Activated naive CD4-positive, alpha-beta T cell treated with anti-CD3 and anti-CD28 coated beads, Interleukin-2, amount 50 U/mL, for 24 hours (primary cell): ENCODE measurements around the gene OR13H1.

Source experiments
- H3K27ac Mint-ChIP-seq: one replicate; pipeline ENCODE4 v1.8.0; 2021; ENCODE audit warnings: mild to moderate bottlenecking, mixed read lengths
- H3K27me3 Mint-ChIP-seq: one replicate; pipeline ENCODE4 v1.8.0; 2021; ENCODE audit warnings: mixed read lengths
- H3K36me3 Mint-ChIP-seq: one replicate; pipeline ENCODE4 v1.8.0; 2021; ENCODE audit warnings: mixed read lengths
- H3K4me1 Mint-ChIP-seq: one replicate; pipeline ENCODE4 v1.8.0; 2021; ENCODE audit warnings: mixed read lengths
- H3K4me3 Mint-ChIP-seq: one replicate; pipeline ENCODE4 v1.8.0; 2021; ENCODE audit warnings: mild to moderate bottlenecking, mixed read lengths
- H3K9me3 Mint-ChIP-seq: one replicate; pipeline ENCODE4 v1.8.0; 2021; ENCODE audit warnings: mixed read lengths

Gene OR13H1

GRCh38 chrX:131588995-131589394 is 45.1 kb downstream of the OR13H1 start:
- no peaks in the 10 kb centered on the region for H3K4me1 Mint-ChIP-seq
- no peak overlapping the region for H3K27ac Mint-ChIP-seq
- no peak overlapping the region for H3K4me3 Mint-ChIP-seq
- peaks cover 5% of the 10 kb centered on the region for H3K27me3 Mint-ChIP-seq
- H3K36me3 Mint-ChIP-seq: no peaks in the 10 kb centered on the region
- H3K9me3 Mint-ChIP-seq: no peaks in the 10 kb centered on the region
